Putamen (tissue), 1 donor: ENCODE data around the gene CLEC19A.

Experiments used
- DNase-seq: peaks from one replicate; pipeline ENCODE4 v3.0.0-alpha.2; 2016; ENCODE audit warnings: low spot score

Gene CLEC19A

GRCh38 chr16:19328364-19328763 is 42.8 kb downstream of the CLEC19A start:
- DNase-seq = no peak

GRCh38 chr16:19329932-19330331 is 44.4 kb downstream of the CLEC19A start:
- no peak for DNase-seq

GRCh38 chr16:19330841-19331397 is 45.4 kb downstream of the CLEC19A start:
- peak; percentile 45 for DNase-seq

- DNase-seq = no peak
These were observed 46.3 kb downstream of the CLEC19A start for GRCh38 chr16:19331794-19332193.

GRCh38 chr16:19338335-19338734 is 52.8 kb downstream of the CLEC19A start:
- DNase-seq = no peak

- no peak for DNase-seq
These were observed 58.8 kb downstream of the CLEC19A start for GRCh38 chr16:19344224-19344801.

- DNase-seq = no peak
These were observed 59.4 kb downstream of the CLEC19A start for GRCh38 chr16:19344980-19345379.

- no peak for DNase-seq
These were observed 60.9 kb downstream of the CLEC19A start for GRCh38 chr16:19346335-19346922.

- DNase-seq = no peak
These were observed 62.6 kb downstream of the CLEC19A start for GRCh38 chr16:19348125-19348524.

GRCh38 chr16:19348578-19349315 is 63.2 kb downstream of the CLEC19A start:
- DNase-seq = no peak

GRCh38 chr16:19354371-19354770 is 68.8 kb downstream of the CLEC19A start:
- DNase-seq = no peak

- DNase-seq = no peak
These were observed 70.8 kb downstream of the CLEC19A start for GRCh38 chr16:19356024-19356952.

GRCh38 chr16:19359556-19359955 is 74.0 kb downstream of the CLEC19A start:
- DNase-seq = no peak
